ENCODE results near the gene PDE4B. TPM values are rescaled to one million over a fixed set of nuclear protein-coding genes. Genes with fewer than 3 reads are reported as not detected.
"Not testable (repeated sequence)": the region's sequence is repeated elsewhere in the genome, so short reads cannot be mapped to it uniquely, and the experiment has no call there.

The PDE4B gene
- total RNA-seq, 1 donor from 2014 or later = 29.0 TPM

- H3K27ac ChIP-seq = no peak overlapping the region
- DNase-seq (ENCODE audit: extremely low spot score in 2 of 2) = no peak
- no peak for TF ChIP-seq CTCF (IDR thresholded peaks at IDR 0.05)
- no peak for TF ChIP-seq POLR2A (IDR thresholded peaks at IDR 0.05)
- TF ChIP-seq POLR2AphosphoS5 (IDR thresholded peaks at IDR 0.05; ENCODE audit: insufficient read depth in 1 of 2, low read depth in 1 of 2) = no peak
- no peaks in the 10 kb centered on the region for H3K9me3 ChIP-seq
- no peak overlapping the region for H3K4me3 ChIP-seq
- H3K27me3 ChIP-seq = no peaks in the 10 kb centered on the region
- intact Hi-C loops (cut with DNase I) = no loop called here
- no peaks in the 10 kb centered on the region for H3K36me3 ChIP-seq
- H3K4me1 ChIP-seq = no peaks in the 10 kb centered on the region
Measured at GRCh38 chr1:65995928-65996327, 203.2 kb downstream of the PDE4B start.

DNA sequence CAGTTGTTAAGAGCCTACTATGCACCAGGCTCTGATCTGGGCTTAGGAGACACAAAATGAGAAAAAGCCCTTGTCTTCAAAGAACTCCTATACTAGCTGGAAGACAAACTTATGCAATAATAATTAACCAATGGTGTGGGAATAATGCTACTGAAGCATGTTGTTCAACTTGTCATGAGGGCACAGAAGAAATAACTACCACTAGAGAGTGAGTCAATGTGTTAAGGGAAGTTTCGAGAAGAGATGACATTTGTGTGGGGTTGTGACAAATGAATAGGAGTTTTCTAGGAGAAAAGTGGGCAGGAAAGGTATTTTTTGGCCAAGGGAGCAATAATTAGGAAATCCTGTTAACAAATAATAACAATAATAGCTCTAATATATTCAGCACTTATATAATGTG is 205.0 kb downstream of the PDE4B start:
- Histone ChIP-seq H3K9me3 (no peaks in the 10 kb centered on the region), H3K4me3 (no peak overlapping the region), H3K27ac (no peak overlapping the region), H3K27me3 (no peaks in the 10 kb centered on the region), H3K4me1 (no peaks in the 10 kb centered on the region), H3K36me3 (no peaks in the 10 kb centered on the region)
- intact Hi-C loops (cut with DNase I) = no loop called here
- TF ChIP-seq CTCF (IDR thresholded peaks at IDR 0.05) (no peak), POLR2AphosphoS5 (IDR thresholded peaks at IDR 0.05; ENCODE audit: insufficient read depth in 1 of 2, low read depth in 1 of 2) (no peak), POLR2A (IDR thresholded peaks at IDR 0.05) (no peak)
- DNase-seq (ENCODE audit: extremely low spot score in 2 of 2) = no peak

DNA sequence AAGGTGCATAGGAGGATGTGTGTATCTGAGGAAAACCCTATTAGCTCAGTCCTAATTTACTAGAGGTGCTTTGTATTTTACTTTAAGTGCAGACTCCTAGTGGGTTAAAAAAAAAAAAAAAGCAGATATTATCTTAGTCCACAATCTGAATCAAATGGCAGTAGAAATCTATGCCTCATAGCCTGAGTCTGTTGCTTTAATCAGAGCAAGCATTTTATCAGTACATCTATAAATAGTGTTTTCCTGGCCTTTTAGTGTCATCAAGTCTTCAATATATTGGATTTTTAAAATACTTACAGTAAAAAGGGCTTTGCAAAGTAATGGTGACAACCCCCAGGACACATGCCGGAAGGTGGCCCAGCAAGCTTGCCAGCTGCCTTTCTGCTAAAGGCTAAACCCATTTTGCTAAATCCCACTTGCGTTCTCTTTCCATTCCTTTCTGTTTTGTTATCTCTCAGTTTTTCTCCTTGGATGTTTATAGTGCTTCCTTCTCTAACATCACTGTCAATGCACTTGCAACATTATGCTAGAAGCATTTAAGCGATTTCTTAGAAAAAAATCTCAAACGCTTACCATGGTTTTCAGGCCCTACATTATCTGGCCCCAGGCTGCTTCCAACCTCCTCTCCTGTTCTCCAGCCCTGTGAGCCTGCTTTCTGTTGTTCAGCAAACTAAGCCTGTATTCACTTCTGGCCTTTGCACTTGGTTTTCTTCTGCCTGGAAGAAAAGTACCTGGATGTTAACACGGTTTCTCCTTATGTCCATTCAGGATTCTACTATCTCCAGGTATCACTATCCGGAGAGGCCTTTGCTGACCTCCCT is 206.3 kb downstream of the PDE4B start:
- no peaks in the 10 kb centered on the region for H3K36me3 ChIP-seq
- H3K4me1 ChIP-seq = no peaks in the 10 kb centered on the region
- H3K4me3 ChIP-seq = no peak overlapping the region
- no peak for TF ChIP-seq CTCF (IDR thresholded peaks at IDR 0.05)
- TF ChIP-seq POLR2AphosphoS5 (IDR thresholded peaks at IDR 0.05; ENCODE audit: insufficient read depth in 1 of 2, low read depth in 1 of 2) = no peak
- TF ChIP-seq POLR2A (IDR thresholded peaks at IDR 0.05) = no peak
- no peak for DNase-seq (ENCODE audit: extremely low spot score in 2 of 2)
- no peaks in the 10 kb centered on the region for H3K27me3 ChIP-seq
- no peak overlapping the region for H3K27ac ChIP-seq
- no peaks in the 10 kb centered on the region for H3K9me3 ChIP-seq
- intact Hi-C loops (cut with DNase I) = no loop called here

DNA sequence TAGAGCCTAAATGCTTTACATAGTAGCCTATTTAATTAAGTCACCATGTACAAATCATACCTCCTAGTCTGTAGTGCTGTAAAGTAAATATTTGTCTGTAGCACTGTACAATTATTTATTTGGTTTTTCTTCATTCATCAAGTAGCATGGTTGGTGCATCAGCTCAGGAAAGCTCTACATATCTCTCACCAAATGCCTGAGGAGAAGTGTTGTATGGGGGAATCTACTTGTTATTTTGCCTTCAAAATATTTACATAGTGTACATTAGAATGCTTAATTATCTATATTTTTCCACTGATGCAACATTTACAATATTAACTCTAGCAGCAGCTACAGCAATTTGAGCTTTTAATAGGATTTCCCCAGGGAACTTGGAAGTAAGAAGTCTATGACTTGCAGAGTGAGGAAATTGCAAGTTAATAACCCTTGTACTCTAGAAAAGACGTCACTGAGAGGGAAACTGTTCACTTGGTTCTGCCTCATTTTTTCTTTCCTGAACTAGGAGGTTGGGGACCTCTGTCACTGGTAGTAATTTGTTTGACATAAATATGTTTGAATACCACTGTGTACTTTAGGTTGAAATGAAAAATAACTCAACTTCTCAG is 207.4 kb downstream of the PDE4B start:
- no peaks in the 10 kb centered on the region for H3K9me3 ChIP-seq
- no peak for DNase-seq (ENCODE audit: extremely low spot score in 2 of 2)
- no peaks in the 10 kb centered on the region for H3K4me1 ChIP-seq
- no peak for TF ChIP-seq POLR2AphosphoS5 (IDR thresholded peaks at IDR 0.05; ENCODE audit: insufficient read depth in 1 of 2, low read depth in 1 of 2)
- no peak for TF ChIP-seq CTCF (IDR thresholded peaks at IDR 0.05)
- no peak for TF ChIP-seq POLR2A (IDR thresholded peaks at IDR 0.05)
- no peak overlapping the region for H3K27ac ChIP-seq
- no peaks in the 10 kb centered on the region for H3K36me3 ChIP-seq
- intact Hi-C loops (cut with DNase I) = no loop called here
- no peak overlapping the region for H3K4me3 ChIP-seq
- H3K27me3 ChIP-seq = no peaks in the 10 kb centered on the region

DNA sequence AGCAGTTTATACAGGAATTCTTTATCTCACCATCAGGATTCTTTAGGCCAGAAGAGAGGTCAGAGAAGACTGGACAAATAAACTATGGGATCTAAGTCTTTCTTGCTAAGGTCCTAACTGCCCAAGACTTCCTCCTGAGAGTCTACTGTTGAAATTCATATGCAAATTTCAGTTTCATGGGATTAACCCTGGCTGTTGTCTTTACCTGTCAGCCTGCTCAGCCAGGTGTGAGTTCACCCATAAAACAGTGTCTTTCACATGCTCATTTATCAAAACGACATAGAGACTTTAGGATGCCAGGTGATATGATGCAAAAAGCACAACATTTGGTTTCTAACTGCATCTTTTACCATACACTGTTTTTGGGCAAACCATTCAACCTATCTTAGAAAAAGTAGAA is 211.0 kb downstream of the PDE4B start:
- H3K36me3 ChIP-seq = no peaks in the 10 kb centered on the region
- intact Hi-C loops (cut with DNase I) = no loop called here
- TF ChIP-seq POLR2A (IDR thresholded peaks at IDR 0.05) (no peak), POLR2AphosphoS5 (IDR thresholded peaks at IDR 0.05; ENCODE audit: insufficient read depth in 1 of 2, low read depth in 1 of 2) (no peak), CTCF (IDR thresholded peaks at IDR 0.05) (no peak)

GRCh38 chr1:66006534-66006933 is 213.8 kb downstream of the PDE4B start:
- H3K27me3 ChIP-seq; H3K4me1 ChIP-seq; H3K36me3 ChIP-seq; H3K9me3 ChIP-seq; intact Hi-C loops (cut with DNase I); H3K27ac ChIP-seq; H3K4me3 ChIP-seq; DNase-seq (ENCODE audit: extremely low spot score in 2 of 2): not testable (repeated sequence)

More for the DNA sequence above, 211.0 kb downstream of the PDE4B start:
- H3K27me3 ChIP-seq = no peaks in the 10 kb centered on the region
- H3K27ac ChIP-seq = no peak overlapping the region
- no peaks in the 10 kb centered on the region for H3K9me3 ChIP-seq
- no peak for DNase-seq (ENCODE audit: extremely low spot score in 2 of 2)
- no peaks in the 10 kb centered on the region for H3K4me1 ChIP-seq
- no peak overlapping the region for H3K4me3 ChIP-seq

All from vagina (tissue), 2 donors.